ENCODE results near the gene IL1RAP.

GRCh38 chr3:190496859-190497258 is 17.0 kb upstream of the IL1RAP start:
- TF ChIP-seq, protein P1, sequence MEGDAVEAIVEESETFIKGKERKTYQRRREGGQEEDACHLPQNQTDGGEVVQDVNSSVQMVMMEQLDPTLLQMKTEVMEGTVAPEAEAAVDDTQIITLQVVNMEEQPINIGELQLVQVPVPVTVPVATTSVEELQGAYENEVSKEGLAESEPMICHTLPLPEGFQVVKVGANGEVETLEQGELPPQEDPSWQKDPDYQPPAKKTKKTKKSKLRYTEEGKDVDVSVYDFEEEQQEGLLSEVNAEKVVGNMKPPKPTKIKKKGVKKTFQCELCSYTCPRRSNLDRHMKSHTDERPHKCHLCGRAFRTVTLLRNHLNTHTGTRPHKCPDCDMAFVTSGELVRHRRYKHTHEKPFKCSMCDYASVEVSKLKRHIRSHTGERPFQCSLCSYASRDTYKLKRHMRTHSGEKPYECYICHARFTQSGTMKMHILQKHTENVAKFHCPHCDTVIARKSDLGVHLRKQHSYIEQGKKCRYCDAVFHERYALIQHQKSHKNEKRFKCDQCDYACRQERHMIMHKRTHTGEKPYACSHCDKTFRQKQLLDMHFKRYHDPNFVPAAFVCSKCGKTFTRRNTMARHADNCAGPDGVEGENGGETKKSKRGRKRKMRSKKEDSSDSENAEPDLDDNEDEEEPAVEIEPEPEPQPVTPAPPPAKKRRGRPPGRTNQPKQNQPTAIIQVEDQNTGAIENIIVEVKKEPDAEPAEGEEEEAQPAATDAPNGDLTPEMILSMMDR (IDR thresholded peaks at IDR 0.05), result no peak
- no peak for TF ChIP-seq POLR2A (IDR thresholded peaks at IDR 0.05)
- no peak for TF ChIP-seq POLR2AphosphoS5 (IDR thresholded peaks at IDR 0.05)

Measured in sigmoid colon (tissue), 4 donors.